Renal cortical epithelial cell (primary cell): ENCODE results near the gene CDK5. TPM values are rescaled to one million over a fixed set of nuclear protein-coding genes. Genes with fewer than 3 reads are reported as not detected.

Source experiments
- DNase-seq: peaks from one replicate; pipeline ENCODE4 v3.0.0-alpha.2; 2011; ENCODE audit warnings: low read depth
- total RNA-seq: library from RNA; depleted of rRNA; stranded (reverse); fragments of >200 nt; gene quantifications from 2 replicates; pipeline ENCODE4 v1.2.3, GENCODE V29; 2014

The CDK5 gene
- total RNA-seq: 14.8 and 16.8 TPM in 2 replicates

DNA sequence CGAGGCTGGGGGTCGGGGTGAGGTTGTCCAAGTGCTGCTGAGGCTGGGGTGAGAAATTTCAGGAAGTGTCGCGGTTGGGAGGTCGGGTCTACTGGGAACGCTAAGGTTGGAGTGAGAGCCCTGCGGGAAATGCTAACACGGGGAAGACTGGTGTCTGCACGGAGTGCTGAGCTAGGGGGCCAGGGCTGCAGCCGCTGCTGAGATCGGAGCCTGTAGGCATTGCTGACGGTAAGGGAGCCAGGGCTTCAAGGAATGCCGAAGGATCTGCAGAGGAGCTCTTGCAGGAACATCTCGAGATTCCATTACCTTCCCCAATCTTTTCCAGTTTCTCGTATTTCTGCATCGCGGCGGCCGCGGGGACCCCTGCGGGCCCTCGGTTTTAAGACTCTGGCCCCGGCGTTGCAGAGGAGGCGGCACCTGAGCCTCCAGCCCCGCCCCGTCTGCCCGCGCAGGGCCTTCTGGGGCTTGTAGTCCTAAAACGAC lies at the start of gene CDK5:
Gene CDK5 (minus strand): TSS at position 392 of the 483 bp plus-strand sequence. CDS start 49 bp downstream, at position 343.
- no peak for DNase-seq

DNA sequence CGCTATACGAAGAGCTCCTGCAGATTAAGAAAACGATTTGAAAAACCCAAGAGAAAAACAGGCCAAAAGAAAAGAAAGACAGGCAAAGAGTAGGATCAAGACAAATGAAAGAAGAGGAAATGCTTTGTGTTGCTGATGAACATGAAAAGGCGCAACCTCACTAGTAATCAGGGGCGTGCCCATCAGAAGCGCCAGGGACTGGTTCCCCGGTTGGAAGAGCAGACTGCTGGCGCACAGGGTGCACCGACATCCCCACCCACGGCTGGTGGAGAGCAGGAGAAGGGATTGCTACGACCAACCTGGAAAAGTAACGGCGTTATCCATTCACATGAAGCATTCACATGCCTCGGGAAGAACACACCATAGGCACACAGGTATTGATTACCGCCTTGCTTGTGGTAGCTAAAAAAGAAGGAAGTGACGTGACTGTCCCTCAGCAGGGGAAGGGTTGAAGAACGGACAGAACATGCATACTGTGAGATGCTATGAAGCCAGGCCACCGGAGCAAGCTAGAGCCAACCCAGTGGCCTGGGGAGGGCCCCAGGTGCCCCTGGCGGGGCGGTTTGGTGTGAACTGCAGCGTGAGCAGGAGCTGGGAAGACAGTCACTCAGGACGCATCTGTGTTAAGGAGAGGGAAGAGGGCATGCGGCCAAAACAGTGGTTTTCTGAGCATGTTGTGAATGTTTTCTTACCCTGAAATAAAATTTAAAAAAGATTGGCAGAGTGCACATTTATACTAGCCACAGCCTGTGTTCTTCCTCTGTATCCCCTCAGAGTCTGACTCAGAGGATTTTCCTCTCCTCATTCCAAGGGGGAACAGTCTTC lies 46.9 kb upstream of the CDK5 start:
- DNase-seq: no peak

DNA sequence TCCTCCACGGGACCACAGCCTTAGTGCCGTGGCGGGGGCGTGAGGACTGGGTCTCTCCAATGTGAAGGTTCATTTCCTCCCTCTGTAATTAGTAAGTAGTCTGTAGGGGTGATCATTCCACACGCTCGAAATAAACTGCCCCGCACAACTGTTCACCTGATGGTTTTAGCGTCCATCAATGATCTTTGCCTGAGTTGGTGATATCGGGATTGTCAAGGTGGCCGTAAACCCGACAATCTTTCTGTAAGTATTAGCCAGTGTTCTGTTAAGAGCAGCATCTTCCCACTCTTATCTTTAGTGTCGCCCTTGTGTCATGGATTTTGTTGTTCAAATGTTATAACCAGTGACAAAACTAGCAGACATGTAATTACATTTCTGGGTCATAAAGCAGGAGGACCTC lies 46.3 kb upstream of the CDK5 start:
- DNase-seq: no peak

DNA sequence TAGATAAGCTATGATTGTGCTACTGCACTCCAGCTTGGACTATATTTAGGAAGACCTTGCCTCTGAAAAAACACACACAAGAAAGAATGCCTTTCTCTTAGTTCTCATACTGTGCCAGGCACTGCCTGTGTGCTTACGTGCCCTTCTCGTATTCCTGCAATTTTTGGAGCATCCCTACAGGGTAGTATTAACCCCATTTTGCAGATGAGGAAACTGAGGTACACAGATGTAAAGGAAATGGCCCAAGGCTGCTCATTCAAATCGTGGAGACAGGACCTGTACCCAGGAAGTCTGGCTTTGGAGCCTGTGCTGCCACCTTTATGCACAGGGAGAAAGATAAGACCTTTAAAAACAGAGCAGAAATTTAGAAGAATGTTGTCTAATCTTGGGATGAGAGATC lies 45.3 kb upstream of the CDK5 start:
- no peak for DNase-seq

DNA sequence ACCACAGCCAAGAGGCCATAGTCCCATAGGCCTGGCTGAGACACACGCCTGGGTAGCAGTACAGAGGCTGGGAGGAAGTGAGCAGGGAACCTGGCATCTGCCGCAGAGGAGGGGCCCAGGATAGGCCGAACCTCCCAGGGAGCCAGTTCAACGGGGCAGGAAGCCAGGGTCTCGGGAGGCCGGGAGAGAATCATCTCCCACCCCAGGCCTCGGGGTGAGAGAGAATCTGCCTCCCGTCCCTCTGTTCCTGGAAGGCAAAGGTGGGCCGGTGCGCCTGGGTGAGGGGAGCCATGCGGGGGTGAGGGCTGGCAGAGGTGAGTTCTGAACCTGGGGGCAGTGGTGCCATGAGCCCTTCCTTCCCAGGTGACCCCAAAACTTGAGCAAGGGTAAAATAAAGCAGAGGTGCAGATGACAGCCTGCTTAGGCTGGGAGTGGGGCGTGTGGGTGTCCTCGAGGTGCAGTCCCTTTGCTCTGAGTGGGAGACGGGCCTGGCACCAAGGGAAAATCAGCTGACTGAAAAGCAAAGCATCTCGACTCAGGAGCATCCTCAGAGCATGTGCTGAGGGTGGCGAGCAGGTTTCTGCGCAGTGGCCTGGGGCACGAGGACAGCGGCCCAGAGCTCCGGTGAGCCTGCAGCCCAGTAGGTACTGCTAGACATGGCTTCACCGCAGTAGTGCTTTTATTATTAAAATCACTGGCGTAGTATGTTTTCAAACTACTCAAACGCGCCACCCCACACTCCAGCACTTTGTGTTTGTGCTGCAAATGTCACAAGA lies 44.1 kb upstream of the CDK5 start:
- DNase-seq: no peak

DNA sequence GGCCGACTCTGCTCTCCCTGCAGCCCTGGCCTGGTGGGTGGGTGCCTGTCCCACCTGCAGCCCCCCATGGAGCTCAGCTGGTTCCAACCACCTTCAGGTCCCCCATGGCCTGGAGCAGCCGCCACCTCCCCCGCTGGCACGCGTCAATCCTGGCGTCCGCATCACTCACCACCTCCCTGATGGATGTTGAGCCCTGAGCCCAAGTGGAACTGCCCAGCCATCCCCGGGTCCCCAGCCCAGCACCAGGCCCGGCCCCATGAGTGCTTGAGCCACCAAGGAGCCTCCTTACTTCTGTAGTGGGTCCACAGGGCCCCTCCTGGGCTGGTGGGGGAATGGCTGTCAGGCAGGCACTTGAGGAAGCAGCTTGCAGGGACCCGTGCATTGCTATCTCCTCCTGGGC lies 43.2 kb upstream of the CDK5 start:
- DNase-seq: no peak

DNA sequence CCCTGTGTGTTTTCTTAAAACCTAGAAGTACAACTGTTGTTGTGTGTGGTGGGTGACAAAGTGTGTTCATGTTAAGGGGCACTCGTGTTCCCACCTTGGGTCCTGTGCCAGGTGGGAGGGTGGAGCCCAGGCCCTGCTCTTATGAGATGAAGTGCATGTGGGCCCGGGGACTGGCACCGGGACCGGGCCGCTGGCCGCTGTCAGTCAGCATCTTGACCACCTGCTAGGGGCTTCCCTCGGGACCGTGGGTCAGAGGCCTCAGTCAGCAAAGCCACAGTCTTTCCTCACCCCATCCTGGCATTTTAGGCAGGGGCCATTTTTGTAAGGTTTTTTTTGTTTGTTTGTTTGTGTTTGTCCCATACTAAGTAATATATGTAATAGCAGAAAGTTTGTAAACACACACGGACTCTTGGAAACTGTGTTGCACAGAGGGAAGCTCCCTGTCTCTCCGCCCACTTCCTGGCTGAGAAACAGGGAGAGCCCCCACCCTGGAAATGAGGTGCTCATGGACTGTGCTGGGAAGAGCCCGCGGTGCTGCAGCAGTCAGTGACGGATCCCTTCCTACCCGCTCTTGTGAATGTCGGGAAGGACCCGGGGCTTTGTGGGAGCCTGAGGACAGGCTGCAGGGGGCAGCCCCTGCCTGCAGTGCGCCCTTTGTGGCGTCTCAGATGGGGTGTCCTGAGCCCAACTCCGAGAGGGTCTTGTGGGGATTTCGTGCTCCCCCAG lies 42.0 kb upstream of the CDK5 start:
- no peak for DNase-seq

DNA sequence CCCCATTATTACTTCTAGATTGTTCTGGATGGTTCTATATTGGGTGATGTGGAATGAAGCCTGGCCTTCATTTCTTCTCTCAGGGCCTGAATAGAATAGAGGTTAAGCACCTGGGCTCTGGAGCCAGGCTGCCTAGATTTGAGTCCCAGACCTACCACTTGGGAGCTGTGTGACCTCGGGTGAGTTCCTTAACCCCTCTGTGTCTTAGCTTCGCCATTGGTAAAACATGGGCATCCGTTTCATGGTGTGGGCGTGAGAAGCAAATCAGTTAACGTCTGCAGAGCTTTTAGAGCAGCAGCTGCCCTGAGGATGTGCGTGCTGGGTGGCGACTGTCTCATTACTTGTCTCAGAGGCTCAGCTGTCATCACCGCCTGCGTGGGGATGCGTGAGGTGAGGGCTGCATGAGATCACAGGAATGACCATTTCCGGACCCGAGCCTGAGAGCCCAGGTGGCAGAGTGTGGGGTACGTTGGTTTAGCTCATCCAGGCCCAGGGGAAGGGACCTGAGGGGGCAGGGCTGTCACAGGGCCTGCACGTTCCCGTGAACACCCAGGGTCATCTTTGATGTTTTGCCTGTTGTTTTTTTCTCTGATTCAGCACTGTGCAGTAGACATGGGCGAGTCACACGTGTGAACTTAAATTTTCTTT lies 38.3 kb upstream of the CDK5 start:
- no peak for DNase-seq

DNA sequence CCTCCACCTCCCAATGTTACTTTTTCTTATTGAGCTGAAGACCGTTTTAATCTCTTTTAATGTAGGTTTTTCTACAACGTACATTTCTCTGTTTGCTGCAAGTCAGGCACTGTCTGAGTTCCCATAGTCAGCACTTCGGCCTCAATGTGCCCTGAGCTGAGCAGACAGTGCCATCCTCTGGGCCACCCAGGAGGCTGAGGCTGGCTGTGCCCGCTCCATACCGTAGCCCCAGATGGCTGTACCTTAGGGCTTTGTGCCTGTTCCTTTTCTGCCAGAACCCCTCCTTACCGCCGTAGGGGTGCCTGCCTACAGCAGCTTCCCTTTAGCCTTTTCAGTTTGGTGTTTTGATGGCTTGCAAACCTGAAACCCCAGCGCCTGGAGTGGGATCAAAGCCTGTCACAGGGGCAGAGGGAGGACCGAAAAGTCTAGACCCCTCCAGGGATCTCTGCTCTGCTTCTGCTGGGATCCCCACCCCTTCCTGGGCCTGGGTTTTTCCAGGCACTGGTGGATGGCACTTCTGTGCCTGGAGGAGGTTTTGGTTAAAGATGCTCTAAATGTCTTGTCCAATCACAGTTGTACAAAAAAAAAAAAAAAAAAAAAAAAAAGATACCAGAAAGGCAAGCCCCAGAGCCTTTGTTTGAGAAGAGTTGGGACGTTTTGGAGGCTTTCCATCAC lies 37.6 kb upstream of the CDK5 start:
- no peak for DNase-seq

DNA sequence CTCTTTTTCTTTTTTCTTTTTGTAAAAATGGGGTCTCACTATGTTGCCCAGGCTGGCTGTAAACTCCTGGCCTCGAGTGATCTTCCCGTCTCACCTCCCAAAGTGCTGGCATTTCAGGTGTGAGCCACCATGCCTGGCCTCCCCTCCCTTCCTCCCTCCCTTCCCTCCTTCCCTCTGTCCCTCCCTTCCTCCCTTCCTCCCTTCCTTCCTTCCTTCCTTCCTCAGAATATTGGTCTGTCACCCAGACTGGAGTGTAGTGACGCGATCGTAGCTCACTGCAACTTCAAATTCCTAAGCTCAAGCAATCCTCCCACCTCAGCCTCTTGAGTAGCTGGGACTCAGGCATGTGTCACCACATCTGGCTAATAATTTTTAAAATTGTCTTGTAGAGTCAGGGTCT lies 37.0 kb upstream of the CDK5 start:
- DNase-seq: peak; percentile 51

DNA sequence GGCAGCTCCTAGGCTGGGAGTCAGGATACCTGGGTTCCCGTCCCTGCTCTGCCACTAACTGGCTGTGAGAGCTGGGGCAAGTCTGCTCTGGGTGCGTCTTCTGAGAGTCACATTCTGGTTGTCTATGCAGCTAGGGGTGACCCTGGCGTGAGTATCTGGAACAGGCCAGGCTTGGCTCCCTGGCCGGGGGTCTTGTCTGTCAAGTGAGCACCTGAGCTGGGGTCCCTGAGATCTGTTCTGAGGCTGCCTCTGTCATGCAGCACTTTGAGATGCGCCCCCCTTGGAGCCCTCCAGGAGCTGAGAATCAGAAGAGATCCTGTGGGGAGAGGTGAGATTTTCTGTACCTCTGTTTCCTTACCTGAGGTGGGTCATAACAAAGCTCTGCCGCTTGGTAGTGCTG lies 36.1 kb upstream of the CDK5 start:
- no peak for DNase-seq

DNA sequence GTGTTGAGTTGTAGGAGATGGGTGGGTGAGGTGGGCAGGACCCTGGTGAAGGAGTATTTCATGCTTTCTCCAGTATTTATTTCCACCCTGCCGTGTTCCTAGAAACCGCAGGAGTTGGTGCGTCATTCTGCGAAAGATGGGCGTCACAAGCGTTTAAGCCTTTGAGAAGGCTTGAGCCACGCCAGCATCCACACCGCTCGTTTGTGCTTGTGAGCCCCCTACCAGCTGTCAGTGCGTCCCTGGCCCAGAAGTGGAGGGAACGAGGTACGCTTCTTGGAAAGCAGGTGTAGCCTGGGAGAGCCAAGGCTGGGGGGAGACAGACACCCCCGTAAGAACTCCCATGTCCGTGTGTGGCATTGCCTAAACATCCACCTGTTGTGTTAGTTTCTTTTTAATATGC lies 34.3 kb upstream of the CDK5 start:
- no peak for DNase-seq

DNA sequence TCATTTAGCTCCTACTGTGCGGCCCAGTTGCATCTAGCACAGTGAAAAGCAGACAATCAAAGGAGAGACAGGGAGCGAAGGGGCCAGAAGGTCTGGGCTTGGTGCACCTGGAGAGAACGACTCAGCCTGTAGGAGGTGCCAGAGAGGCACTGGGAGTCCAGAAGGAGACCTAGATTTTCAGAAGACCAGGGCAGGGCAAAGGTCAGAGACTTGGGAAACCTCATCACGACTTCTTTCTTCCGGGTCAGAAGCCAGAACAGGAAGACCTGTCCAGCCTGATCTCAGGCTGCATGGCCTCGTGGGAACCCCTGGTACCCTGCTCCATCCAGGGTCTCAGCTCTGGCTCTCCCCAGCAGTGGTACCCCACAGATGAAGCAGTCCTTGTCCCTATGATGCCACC lies 33.7 kb upstream of the CDK5 start:
- DNase-seq: no peak

DNA sequence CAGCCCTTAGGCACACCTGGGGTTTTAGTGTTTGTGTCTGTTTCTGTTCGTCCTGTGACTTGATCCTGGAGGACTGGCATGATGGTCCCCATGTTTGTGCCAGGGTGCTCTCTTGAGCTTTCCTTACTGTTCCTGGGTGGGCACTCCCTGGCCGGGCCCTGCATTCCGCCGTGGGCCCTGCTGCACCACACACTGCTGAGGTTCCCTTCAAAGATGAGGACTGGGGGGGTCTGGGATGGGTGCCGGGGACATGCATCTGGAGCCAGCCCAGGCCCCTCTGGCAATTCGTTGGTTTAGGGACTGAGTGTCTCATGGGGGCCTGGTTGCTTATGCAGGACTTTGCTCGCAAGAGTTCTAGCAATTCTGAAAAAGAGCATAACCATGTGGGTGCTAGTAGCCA lies 33.3 kb upstream of the CDK5 start:
- no peak for DNase-seq

DNA sequence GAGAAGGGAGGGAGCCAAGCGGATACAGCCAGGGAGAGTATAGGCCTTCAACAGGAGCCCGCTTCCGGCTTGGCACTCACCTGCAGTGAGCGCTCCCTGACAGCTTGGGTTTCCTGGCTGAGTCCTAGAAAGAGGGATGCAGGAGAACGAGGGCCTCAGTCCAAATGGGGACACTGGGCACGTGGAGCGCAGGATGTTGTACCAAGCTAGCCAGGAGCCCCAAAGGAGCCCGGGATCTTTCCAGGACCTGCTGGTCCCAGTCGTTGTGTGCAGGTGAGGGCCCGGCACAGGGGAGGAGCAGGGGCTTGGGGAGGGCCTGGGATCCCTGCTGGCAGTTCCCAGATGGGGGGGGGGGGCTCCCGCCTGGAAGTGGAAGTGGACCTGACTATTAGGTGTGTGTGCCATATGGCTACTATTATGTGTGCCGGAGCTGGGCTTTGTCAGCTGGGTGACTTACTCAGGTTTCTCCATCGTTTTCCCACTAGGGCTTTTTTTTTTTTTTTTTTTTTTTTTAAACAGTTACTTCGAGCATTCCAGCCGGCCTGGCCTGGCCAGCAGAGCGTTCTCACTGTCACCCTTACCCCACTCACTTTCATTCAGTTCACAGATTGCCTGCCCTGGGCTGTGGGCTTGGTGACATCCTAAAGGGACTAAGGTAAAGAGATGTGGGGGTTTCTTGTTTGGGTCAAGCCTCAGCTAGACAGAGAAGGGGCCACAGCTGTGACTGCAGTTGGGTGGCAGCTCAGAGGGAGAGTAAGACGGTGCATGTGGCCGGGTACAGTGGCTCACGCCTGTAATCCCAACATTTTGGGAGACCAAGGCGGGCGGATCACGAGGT lies 32.4 kb upstream of the CDK5 start:
- DNase-seq: no peak

DNA sequence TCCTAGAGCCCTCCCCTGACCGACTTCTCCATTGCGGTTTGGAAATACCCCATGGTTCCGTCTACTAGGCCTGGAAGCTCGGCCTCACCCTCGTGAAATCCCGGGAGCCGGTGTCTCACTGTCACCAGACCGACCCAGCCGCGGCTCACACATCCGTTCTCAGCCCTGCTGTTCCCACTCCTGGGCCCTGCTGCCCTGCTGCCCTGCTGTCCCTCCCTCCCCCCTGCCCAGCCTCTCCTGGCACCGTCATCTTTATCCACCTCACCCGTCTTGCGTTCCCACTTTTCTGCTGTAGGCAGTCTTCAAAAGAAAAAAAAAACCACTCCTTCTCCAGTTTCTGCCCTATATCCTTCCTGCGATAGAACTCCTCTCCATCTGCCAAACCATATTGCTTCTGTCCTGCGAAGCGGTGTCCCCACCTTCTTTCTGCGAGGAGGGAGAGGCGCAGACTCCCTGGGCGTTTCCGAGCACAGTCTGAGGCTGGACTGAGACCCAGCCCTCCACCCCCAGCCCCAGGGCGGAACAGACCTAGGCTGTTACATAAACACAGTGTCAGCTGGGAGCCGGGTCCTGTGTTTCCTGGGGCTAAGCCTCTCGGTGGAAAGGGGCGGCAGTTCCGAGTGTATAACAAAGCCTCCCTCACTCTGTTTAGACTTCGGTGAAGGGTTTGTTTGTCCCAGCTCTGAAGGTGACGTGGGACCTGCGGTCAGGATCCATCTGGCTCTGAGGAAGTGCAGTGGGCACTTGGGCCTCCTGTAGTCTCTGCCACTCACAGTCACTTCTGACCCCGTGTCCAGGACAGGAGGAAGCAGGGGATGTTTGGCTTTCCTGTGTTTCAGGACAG lies 31.4 kb upstream of the CDK5 start:
- peak; percentile 45 for DNase-seq

DNA sequence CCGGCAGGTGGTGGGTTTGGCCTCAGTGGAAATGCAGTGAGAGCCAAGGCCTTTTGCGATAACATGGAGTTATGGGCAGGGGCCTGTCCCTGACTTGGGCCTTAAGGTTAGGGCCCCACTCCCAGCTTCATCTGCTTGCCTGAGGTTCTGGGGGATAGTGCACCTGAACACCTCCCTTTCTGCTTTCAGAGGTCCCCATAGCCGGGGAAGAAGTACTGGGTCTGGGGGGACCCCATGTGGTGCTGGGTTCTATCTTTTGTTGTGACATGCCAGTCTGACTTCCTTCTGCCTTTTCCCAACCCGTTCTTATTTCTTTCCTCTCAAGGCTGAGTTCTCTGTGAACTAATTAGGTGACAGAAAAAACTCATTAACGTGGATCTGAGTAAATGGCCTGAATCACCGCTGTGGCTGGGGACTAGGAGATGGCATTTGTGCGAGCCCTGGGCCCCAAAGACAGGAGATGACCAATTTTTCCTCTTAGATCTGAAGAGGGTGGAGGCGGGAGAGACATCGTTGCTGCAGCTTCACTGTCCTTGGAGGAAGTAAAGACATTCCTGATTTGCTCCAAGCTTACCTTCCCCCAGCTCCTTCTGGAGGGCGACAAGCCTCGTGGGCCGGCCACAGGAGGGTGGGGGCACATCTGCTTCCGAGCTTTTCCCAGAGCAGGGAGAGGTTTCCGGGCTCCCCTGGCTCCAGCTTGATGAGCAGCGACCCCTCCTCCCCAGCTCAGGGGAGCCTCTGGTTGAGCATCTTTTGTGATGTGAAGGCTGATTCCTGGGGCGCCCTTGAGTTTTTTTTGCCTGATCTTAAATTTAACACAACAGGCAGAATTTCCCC lies 30.5 kb upstream of the CDK5 start:
- DNase-seq: no peak

DNA sequence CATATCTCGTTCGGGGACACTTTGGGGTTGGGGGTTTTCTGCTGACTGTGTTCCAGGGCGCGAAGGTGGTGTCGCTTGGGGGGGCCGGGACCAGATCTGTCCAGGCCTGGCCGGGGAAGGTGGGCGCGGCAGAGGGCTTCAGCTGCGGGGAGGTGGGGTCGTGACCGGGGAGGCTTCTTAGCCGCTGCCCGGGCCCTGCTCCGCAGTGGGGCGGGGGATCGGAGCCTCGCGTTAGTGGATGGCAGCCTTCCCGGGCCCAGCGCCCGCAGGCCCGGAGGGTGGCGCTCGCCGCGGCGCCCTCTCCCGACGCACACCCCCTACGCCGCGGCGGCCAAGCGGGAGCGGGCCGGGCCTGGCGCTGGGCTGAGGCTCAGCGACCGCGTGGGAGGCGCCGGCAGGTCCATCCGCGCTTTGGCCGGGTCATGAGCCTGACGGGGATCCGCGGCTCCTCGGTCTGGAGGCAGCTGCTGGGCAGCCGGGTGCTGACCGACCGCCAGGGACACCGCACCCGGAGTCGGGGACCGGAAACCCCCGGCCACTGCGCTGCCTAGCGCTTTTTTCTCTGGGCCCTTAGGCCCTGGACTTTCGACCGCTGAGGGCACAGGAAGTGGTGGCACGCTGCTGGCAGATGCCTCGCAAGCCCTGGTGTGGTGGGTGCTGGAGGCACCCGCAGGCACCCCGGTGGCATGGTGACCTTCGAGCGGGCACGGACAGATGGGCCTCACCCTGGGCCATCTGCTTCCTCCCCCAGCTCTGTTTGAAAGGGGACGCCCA lies 29.7 kb upstream of the CDK5 start:
- DNase-seq: no peak
